ENCODE results near the gene KRTAP4-16.
"Not testable (repeated sequence)": the region's sequence is repeated elsewhere in the genome, so short reads cannot be mapped to it uniquely, and the experiment has no call there.

KRTAP4-16 gene

GRCh38 chr17:41118721-41119120 is 16.7 kb upstream of the KRTAP4-16 start:
- DNase-seq, result no peak

- not testable (repeated sequence) for DNase-seq
Observed at GRCh38 chr17:41117846-41118386, 15.9 kb upstream of the KRTAP4-16 start, which contains the start of gene KRTAP4-11. TSS of gene KRTAP4-11 (minus strand) at chr17:41118373. CDS start at chr17:41118315, 58 bp downstream.

GRCh38 chr17:41116297-41116696 is 14.3 kb upstream of the KRTAP4-16 start:
- DNase-seq, result no peak

GRCh38 chr17:41111151-41111885 is 9.3 kb upstream of the KRTAP4-16 start:
- no peak for DNase-seq

GRCh38 chr17:41108728-41109386 is 6.8 kb upstream of the KRTAP4-16 start:
- not testable (repeated sequence) for DNase-seq

- no peak for DNase-seq
Observed at GRCh38 chr17:41107941-41108450, 6.0 kb upstream of the KRTAP4-16 start.

- DNase-seq, result not testable (repeated sequence)
Observed at GRCh38 chr17:41105347-41105746, 3.3 kb upstream of the KRTAP4-16 start, which contains the start of gene KRTAP4-9. TSS of gene KRTAP4-9 (plus strand) at chr17:41105389. CDS start at chr17:41105389, 0 bp downstream.

GRCh38 chr17:41104386-41105038 is 2.5 kb upstream of the KRTAP4-16 start:
- DNase-seq, result not testable (repeated sequence)

- no peak for DNase-seq
Observed at GRCh38 chr17:41103896-41104295, 1.9 kb upstream of the KRTAP4-16 start.

- DNase-seq, result not testable (repeated sequence)
Observed at GRCh38 chr17:41099682-41100480, 2.1 kb downstream of the KRTAP4-16 start.

- DNase-seq, result no peak
Observed at GRCh38 chr17:41098481-41098880, 3.5 kb downstream of the KRTAP4-16 start.

GRCh38 chr17:41098042-41098441 is 4.0 kb downstream of the KRTAP4-16 start, which contains the start of gene KRTAP4-8:
TSS of gene KRTAP4-8 (minus strand) at chr17:41098142. CDS start at chr17:41098084, 58 bp downstream.
- no peak for DNase-seq

GRCh38 chr17:41096055-41096454 is 6.0 kb downstream of the KRTAP4-16 start:
- DNase-seq, result no peak

- not testable (repeated sequence) for DNase-seq
Observed at GRCh38 chr17:41088760-41089352, 13.2 kb downstream of the KRTAP4-16 start.

- DNase-seq, result not testable (repeated sequence)
Observed at GRCh38 chr17:41084100-41084856, 17.7 kb downstream of the KRTAP4-16 start, which contains the start of gene KRTAP4-7. TSS of gene KRTAP4-7 (plus strand) at chr17:41084150. CDS start at chr17:41084207, 57 bp downstream.

GRCh38 chr17:41083427-41083826 is 18.6 kb downstream of the KRTAP4-16 start:
- DNase-seq, result not testable (repeated sequence)

- DNase-seq, result no peak
Observed at GRCh38 chr17:41082626-41083025, 19.4 kb downstream of the KRTAP4-16 start.

GRCh38 chr17:41076788-41077187 is 25.2 kb downstream of the KRTAP4-16 start:
- no peak for DNase-seq

- no peak for DNase-seq
Observed at GRCh38 chr17:41073676-41074075, 28.3 kb downstream of the KRTAP4-16 start.

- no peak for DNase-seq
Observed at GRCh38 chr17:41071606-41072360, 30.2 kb downstream of the KRTAP4-16 start.
